Progenitor cell of endocrine pancreas (in vitro differentiated cells): ENCODE results near the gene C4orf36. TPM values are rescaled to one million over a fixed set of nuclear protein-coding genes. Genes with fewer than 3 reads are reported as not detected.

Source experiments
- DNase-seq: peaks from one replicate; pipeline ENCODE4 v3.0.0; 2021; ENCODE audit warnings: low spot score; ENCODE audit not compliant: unreplicated experiment
- H3K27ac Mint-ChIP-seq: 2 replicates; pipeline ENCODE4 v1.8.0; 2021; ENCODE audit warnings: mild to moderate bottlenecking, moderate library complexity, mixed read lengths
- H3K27me3 Mint-ChIP-seq: 2 replicates; pipeline ENCODE4 v1.8.0; 2021; ENCODE audit warnings: mixed read lengths
- H3K36me3 Mint-ChIP-seq: 2 replicates; pipeline ENCODE4 v1.8.0; 2022; ENCODE audit warnings: mixed read lengths; ENCODE audit not compliant: insufficient read depth
- H3K4me1 Mint-ChIP-seq: 2 replicates; pipeline ENCODE4 v1.8.0; 2021; ENCODE audit warnings: low read depth, mixed read lengths
- H3K4me3 Mint-ChIP-seq: 2 replicates; pipeline ENCODE4 v1.8.0; 2021; ENCODE audit warnings: low read depth, mild to moderate bottlenecking, moderate library complexity, mixed read lengths
- H3K9me3 Mint-ChIP-seq: 2 replicates; pipeline ENCODE4 v1.8.0; 2021; ENCODE audit warnings: low read depth, mixed read lengths
- CTCF ChIP-seq: fragments of 200-600 bp; sonication (generic); IDR thresholded peaks from one replicate; pipeline ENCODE4 v1.5.0; 2021; ENCODE audit warnings: antibody characterized with exemption, mild to moderate bottlenecking; ENCODE audit not compliant: unreplicated experiment
- total RNA-seq: library from RNA; stranded (reverse); gene quantifications from 2 replicates; pipeline ENCODE4 v1.2.1, GENCODE V29; 2021

The C4orf36 gene
- total RNA-seq, 1 donor from 2014 or later = 2.0 TPM

- Mint-ChIP-seq H3K9me3 (no peaks in the 10 kb centered on the region), H3K36me3 (no peaks in the 10 kb centered on the region), H3K27me3 (peaks cover 7% of the 10 kb centered on the region), H3K4me3 (no peak overlapping the region), H3K4me1 (no peaks in the 10 kb centered on the region), H3K27ac (no peak overlapping the region)
- no peak for DNase-seq
- no peak for TF ChIP-seq CTCF
Measured at GRCh38 chr4:86870442-86871069, 21.7 kb downstream of the C4orf36 start.

GRCh38 chr4:86857341-86858052 is 34.7 kb downstream of the C4orf36 start:
- H3K36me3 Mint-ChIP-seq = no peaks in the 10 kb centered on the region
- no peaks in the 10 kb centered on the region for H3K27me3 Mint-ChIP-seq
- no peak overlapping the region for H3K27ac Mint-ChIP-seq
- TF ChIP-seq CTCF = no peak
- no peaks in the 10 kb centered on the region for H3K9me3 Mint-ChIP-seq
- no peak overlapping the region for H3K4me3 Mint-ChIP-seq
- DNase-seq = no peak
- H3K4me1 Mint-ChIP-seq = peaks cover 9% of the 10 kb centered on the region

- Mint-ChIP-seq H3K27ac (no peak overlapping the region), H3K27me3 (no peaks in the 10 kb centered on the region), H3K36me3 (no peaks in the 10 kb centered on the region), H3K4me1 (peaks cover 9% of the 10 kb centered on the region), H3K4me3 (no peak overlapping the region), H3K9me3 (no peaks in the 10 kb centered on the region)
- no peak for DNase-seq
- TF ChIP-seq CTCF = no peak
Measured at GRCh38 chr4:86856896-86857295, 35.3 kb downstream of the C4orf36 start.

- Mint-ChIP-seq H3K9me3 (no peaks in the 10 kb centered on the region), H3K4me3 (no peak overlapping the region), H3K36me3 (no peaks in the 10 kb centered on the region), H3K27me3 (no peaks in the 10 kb centered on the region), H3K4me1 (peaks cover 9% of the 10 kb centered on the region), H3K27ac (no peak overlapping the region)
- DNase-seq = no peak
- TF ChIP-seq CTCF = no peak
Measured at GRCh38 chr4:86855572-86855971, 36.6 kb downstream of the C4orf36 start.

- Mint-ChIP-seq H3K27me3 (peaks cover 2% of the 10 kb centered on the region), H3K27ac (no peak overlapping the region), H3K9me3 (no peaks in the 10 kb centered on the region), H3K36me3 (no peaks in the 10 kb centered on the region), H3K4me3 (no peak overlapping the region), H3K4me1 (peaks cover 4% of the 10 kb centered on the region)
- TF ChIP-seq CTCF = no peak
- DNase-seq = no peak
Measured at GRCh38 chr4:86853209-86853608, 39.0 kb downstream of the C4orf36 start.
